Activated naive CD4-positive, alpha-beta T cell treated with anti-CD3 and anti-CD28 coated beads, Interleukin-2, amount 50 U/mL, for 24 hours (primary cell): ENCODE measurements around the gene TNRC6C.
"Not testable (repeated sequence)": the region's sequence is repeated elsewhere in the genome, so short reads cannot be mapped to it uniquely, and the experiment has no call there.

Experiments
- H3K27ac Mint-ChIP-seq: one replicate; pipeline ENCODE4 v1.8.0; 2021; ENCODE audit warnings: mild to moderate bottlenecking, mixed read lengths
- H3K27me3 Mint-ChIP-seq: one replicate; pipeline ENCODE4 v1.8.0; 2021; ENCODE audit warnings: mixed read lengths
- H3K36me3 Mint-ChIP-seq: one replicate; pipeline ENCODE4 v1.8.0; 2021; ENCODE audit warnings: mixed read lengths
- H3K4me1 Mint-ChIP-seq: one replicate; pipeline ENCODE4 v1.8.0; 2021; ENCODE audit warnings: mixed read lengths
- H3K4me3 Mint-ChIP-seq: one replicate; pipeline ENCODE4 v1.8.0; 2021; ENCODE audit warnings: mild to moderate bottlenecking, mixed read lengths
- H3K9me3 Mint-ChIP-seq: one replicate; pipeline ENCODE4 v1.8.0; 2021; ENCODE audit warnings: mixed read lengths

Gene TNRC6C

GRCh38 chr17:78051186-78051972, 92.9 kb downstream of the TNRC6C start:
- H3K27ac Mint-ChIP-seq = peak overlapping the region; percentile 63
- peaks cover 28% of the 10 kb centered on the region for H3K36me3 Mint-ChIP-seq
- H3K9me3 Mint-ChIP-seq = no peaks in the 10 kb centered on the region
- H3K4me3 Mint-ChIP-seq = no peak overlapping the region
- H3K27me3 Mint-ChIP-seq = no peaks in the 10 kb centered on the region
- peaks cover 24% of the 10 kb centered on the region for H3K4me1 Mint-ChIP-seq

- H3K27me3 Mint-ChIP-seq = no peaks in the 10 kb centered on the region
- H3K4me3 Mint-ChIP-seq = no peak overlapping the region
- no peak overlapping the region for H3K27ac Mint-ChIP-seq
- H3K36me3 Mint-ChIP-seq = peaks cover 20% of the 10 kb centered on the region
- peaks cover 26% of the 10 kb centered on the region for H3K4me1 Mint-ChIP-seq
- no peaks in the 10 kb centered on the region for H3K9me3 Mint-ChIP-seq
These were observed 95.4 kb downstream of the TNRC6C start for GRCh38 chr17:78053777-78054468.

DNA sequence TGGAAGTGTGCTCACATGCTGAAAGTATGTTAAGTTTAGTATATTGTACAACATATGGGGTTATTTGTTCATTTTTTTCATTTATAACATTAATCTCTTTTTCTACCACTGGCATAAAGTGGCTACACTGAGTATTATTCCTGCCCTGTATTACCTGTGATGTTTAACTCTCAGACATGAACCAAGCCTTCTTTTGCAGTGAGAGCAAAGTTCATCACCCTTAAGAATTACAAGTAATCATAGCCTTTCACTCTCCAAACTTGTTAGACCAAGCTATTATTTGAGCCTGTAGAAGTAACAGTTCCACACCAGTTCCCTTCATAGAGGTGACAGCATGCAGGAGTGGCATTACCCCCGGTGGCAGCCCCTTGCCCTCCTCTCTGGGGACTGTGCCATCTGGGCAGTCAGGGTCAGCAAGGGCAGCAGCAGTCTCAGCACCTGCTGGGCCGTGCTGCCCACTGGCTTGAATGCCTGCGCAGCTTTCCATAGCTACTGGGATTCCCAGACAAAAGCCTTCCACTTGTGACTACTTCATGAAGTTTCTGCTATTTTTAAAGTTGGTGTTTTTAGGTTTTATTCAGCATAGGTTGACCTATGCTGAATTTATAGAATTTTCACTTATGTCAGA, 98.7 kb downstream of the TNRC6C start:
- H3K4me3 Mint-ChIP-seq = no peak overlapping the region
- no peaks in the 10 kb centered on the region for H3K9me3 Mint-ChIP-seq
- H3K4me1 Mint-ChIP-seq = peaks cover 31% of the 10 kb centered on the region
- no peak overlapping the region for H3K27ac Mint-ChIP-seq
- H3K36me3 Mint-ChIP-seq = no peaks in the 10 kb centered on the region
- H3K27me3 Mint-ChIP-seq = no peaks in the 10 kb centered on the region

DNA sequence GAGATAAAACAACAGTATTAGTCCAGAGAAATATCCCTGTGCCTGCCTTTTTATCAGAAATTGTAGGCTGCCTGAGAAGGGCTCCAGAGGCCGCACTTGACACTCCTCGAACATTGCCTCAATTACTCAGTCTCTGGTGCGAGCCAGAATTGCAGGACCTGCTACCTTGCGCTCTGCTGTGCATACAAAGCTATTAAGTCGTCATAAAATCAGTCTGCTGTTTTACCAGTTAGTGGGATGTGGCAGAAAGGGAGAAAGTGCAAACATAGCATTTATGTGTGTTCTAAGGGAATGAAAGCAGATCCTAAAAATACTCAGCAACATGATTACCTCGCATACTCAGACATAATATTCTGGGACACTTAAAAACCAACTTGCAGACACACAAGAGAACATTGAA, 99.5 kb downstream of the TNRC6C start:
- Mint-ChIP-seq H3K27me3 (no peaks in the 10 kb centered on the region), H3K9me3 (no peaks in the 10 kb centered on the region), H3K4me1 (peaks cover 35% of the 10 kb centered on the region), H3K36me3 (no peaks in the 10 kb centered on the region), H3K27ac (peak overlapping the region; percentile 35), H3K4me3 (no peak overlapping the region)

DNA sequence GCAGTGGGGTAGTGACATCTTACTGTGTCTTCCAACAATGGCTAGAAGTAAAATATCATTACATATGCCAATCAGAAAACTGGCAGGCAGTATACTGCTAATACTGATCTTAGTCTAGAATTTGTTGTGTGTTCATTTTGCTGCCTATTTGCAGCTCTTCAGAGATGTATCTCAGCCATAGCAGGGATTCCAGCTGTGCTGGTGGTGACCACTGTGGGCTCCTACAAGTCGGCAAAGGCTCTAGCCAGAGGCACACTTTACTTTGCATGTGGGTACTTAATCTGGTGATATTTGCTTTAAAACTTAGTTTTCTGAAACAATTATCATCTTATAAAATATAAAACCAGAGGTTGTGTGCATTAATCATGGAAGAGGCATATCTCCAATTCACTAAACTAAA, 100.1 kb downstream of the TNRC6C start:
- H3K27ac Mint-ChIP-seq = peak overlapping the region; percentile 35
- no peaks in the 10 kb centered on the region for H3K27me3 Mint-ChIP-seq
- H3K4me3 Mint-ChIP-seq = no peak overlapping the region
- H3K4me1 Mint-ChIP-seq = peaks cover 39% of the 10 kb centered on the region
- H3K36me3 Mint-ChIP-seq = no peaks in the 10 kb centered on the region
- H3K9me3 Mint-ChIP-seq = no peaks in the 10 kb centered on the region

GRCh38 chr17:78062596-78062995, 104.1 kb downstream of the TNRC6C start:
- peaks cover 33% of the 10 kb centered on the region for H3K4me1 Mint-ChIP-seq
- H3K27me3 Mint-ChIP-seq = no peaks in the 10 kb centered on the region
- no peaks in the 10 kb centered on the region for H3K9me3 Mint-ChIP-seq
- no peaks in the 10 kb centered on the region for H3K36me3 Mint-ChIP-seq
- H3K27ac Mint-ChIP-seq = peak overlapping the region; percentile 8
- H3K4me3 Mint-ChIP-seq = no peak overlapping the region

GRCh38 chr17:78063489-78063888, 105.0 kb downstream of the TNRC6C start:
- H3K4me1 Mint-ChIP-seq = peaks cover 26% of the 10 kb centered on the region
- no peaks in the 10 kb centered on the region for H3K36me3 Mint-ChIP-seq
- peak overlapping the region; percentile 38 for H3K27ac Mint-ChIP-seq
- H3K27me3 Mint-ChIP-seq = no peaks in the 10 kb centered on the region
- H3K4me3 Mint-ChIP-seq = no peak overlapping the region
- H3K9me3 Mint-ChIP-seq = no peaks in the 10 kb centered on the region

GRCh38 chr17:78064708-78065107, 106.2 kb downstream of the TNRC6C start:
- Mint-ChIP-seq H3K4me1 (peaks cover 18% of the 10 kb centered on the region), H3K9me3 (no peaks in the 10 kb centered on the region), H3K36me3 (no peaks in the 10 kb centered on the region), H3K27ac (no peak overlapping the region), H3K27me3 (no peaks in the 10 kb centered on the region), H3K4me3 (no peak overlapping the region)

DNA sequence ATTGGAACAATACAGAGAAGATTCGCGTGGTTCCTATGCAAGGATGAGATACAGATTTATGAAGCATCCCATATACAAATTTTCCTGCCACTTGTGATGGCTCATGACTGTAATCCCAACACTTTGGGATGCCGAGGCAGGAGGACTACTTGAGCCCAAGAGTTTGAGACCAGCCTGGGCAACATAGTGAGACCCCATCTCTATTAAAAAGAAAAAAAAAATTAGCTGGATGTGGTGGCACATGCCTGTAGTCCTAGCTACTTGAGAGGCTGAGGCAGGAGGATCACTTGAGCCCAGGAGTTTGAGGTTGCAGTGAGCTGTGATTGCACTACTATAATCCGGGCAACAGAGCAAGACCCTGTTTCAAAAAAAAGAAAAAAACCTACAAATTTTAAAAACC, 108.5 kb downstream of the TNRC6C start:
- not testable (repeated sequence) for H3K27me3 Mint-ChIP-seq, H3K4me3 Mint-ChIP-seq, H3K36me3 Mint-ChIP-seq, H3K9me3 Mint-ChIP-seq, H3K27ac Mint-ChIP-seq, H3K4me1 Mint-ChIP-seq

GRCh38 chr17:78069695-78070094, 111.2 kb downstream of the TNRC6C start:
- Mint-ChIP-seq H3K27me3 (no peaks in the 10 kb centered on the region), H3K4me1 (no peaks in the 10 kb centered on the region), H3K9me3 (no peaks in the 10 kb centered on the region), H3K36me3 (peaks cover 3% of the 10 kb centered on the region), H3K27ac (no peak overlapping the region), H3K4me3 (no peak overlapping the region)

DNA sequence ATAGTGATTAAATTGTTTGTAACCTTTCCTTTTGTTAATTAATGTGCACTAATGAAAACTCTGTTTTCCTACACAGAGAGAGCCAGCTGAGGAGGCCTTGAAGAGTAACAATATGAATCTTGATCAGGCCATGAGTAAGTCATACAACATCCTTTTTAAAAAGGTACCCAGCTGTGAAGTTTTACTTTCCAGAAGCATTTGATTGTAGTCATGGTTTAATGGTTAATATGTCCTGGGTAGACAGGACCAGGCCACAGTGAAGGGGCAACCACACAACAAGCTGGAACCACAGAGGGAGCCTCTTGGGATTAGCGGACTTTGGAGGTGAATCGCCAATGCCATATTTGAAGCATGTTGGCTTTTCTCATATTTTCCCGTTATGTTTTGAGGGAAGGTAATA, 114.5 kb downstream of the TNRC6C start:
- Mint-ChIP-seq H3K9me3 (no peaks in the 10 kb centered on the region), H3K4me1 (no peaks in the 10 kb centered on the region), H3K36me3 (peaks cover 6% of the 10 kb centered on the region), H3K27ac (peak overlapping the region; percentile 23), H3K27me3 (no peaks in the 10 kb centered on the region), H3K4me3 (no peak overlapping the region)

- no peak overlapping the region for H3K4me3 Mint-ChIP-seq
- H3K27ac Mint-ChIP-seq = no peak overlapping the region
- no peaks in the 10 kb centered on the region for H3K9me3 Mint-ChIP-seq
- peaks cover 10% of the 10 kb centered on the region for H3K36me3 Mint-ChIP-seq
- H3K27me3 Mint-ChIP-seq = no peaks in the 10 kb centered on the region
- no peaks in the 10 kb centered on the region for H3K4me1 Mint-ChIP-seq
These were observed 116.5 kb downstream of the TNRC6C start for GRCh38 chr17:78075011-78075410.

GRCh38 chr17:78075545-78075944, 117.0 kb downstream of the TNRC6C start:
- H3K4me1 Mint-ChIP-seq = no peaks in the 10 kb centered on the region
- H3K27me3 Mint-ChIP-seq = no peaks in the 10 kb centered on the region
- peaks cover 10% of the 10 kb centered on the region for H3K36me3 Mint-ChIP-seq
- no peaks in the 10 kb centered on the region for H3K9me3 Mint-ChIP-seq
- no peak overlapping the region for H3K4me3 Mint-ChIP-seq
- H3K27ac Mint-ChIP-seq = peak overlapping the region; percentile 65

DNA sequence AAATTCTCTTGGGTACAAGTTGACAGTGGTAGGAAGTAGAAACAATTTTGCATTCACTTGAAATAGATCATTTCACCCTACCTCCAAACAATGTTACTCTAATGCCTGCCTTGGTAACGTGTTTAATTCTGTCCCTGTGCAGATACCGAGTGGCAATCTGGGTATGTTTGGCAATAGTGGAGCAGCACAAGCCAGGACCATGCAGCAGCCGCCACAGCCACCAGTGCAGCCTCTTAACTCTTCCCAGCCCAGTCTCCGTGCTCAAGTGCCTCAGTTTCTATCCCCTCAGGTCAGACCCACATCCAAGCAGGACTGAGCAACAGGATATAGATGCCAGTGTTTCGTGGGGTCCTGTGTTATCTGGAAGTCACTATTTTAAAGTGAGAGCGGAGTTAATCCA, 120.8 kb downstream of the TNRC6C start:
- H3K4me3 Mint-ChIP-seq = no peak overlapping the region

DNA sequence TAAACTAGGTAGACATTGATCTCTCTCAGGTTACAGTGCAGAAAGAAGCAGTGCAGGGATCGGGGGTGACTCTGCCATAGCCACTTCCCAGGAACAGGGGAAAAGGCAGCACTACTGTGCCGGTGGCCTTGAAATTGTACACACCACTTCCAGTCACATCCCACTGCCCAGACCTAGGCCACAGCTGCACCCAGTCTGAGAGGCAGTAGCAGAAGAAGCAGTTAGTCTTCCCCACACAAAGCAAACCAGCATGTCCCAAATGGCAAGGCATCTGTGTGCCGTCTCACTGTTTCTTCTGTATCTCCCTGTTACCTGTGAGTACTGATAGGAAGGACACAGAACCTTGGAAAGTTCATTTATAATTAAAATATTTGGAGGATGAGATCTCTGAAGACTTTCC, 123.0 kb downstream of the TNRC6C start:
- no peaks in the 10 kb centered on the region for H3K4me1 Mint-ChIP-seq
- no peaks in the 10 kb centered on the region for H3K27me3 Mint-ChIP-seq
- no peak overlapping the region for H3K4me3 Mint-ChIP-seq
- H3K36me3 Mint-ChIP-seq = peaks cover 7% of the 10 kb centered on the region
- H3K27ac Mint-ChIP-seq = no peak overlapping the region
- no peaks in the 10 kb centered on the region for H3K9me3 Mint-ChIP-seq

More for the DNA sequence above, 120.8 kb downstream of the TNRC6C start:
- no peaks in the 10 kb centered on the region for H3K9me3 Mint-ChIP-seq
- no peaks in the 10 kb centered on the region for H3K4me1 Mint-ChIP-seq
- peaks cover 9% of the 10 kb centered on the region for H3K36me3 Mint-ChIP-seq
- no peak overlapping the region for H3K27ac Mint-ChIP-seq
- H3K27me3 Mint-ChIP-seq = no peaks in the 10 kb centered on the region

DNA sequence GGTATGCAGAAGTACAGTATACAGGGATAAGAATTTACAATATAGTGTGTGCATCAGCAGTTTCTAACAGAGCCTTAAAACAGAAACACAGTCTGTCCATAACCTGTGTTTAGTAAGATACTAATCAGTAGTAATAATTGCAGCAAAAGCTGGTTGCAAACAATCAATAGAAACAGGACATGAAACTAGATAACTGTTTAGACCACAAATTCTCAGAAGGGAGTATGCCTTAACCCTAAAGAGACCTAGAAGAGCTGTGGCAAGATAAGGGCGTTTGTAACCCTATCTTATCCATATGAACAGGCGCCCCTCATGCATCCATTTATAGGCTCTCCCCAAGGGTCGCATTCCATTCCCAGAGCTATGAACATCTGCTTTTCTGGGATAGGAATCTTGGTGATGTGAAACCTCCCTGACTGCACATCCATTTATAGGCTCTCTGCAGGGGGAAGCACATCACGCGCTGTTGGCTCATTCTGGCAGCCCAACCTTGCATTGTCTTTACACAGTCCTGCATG, 123.9 kb downstream of the TNRC6C start:
- not testable (repeated sequence) for H3K4me3 Mint-ChIP-seq, H3K27me3 Mint-ChIP-seq, H3K4me1 Mint-ChIP-seq, H3K9me3 Mint-ChIP-seq, H3K27ac Mint-ChIP-seq, H3K36me3 Mint-ChIP-seq
